Smooth muscle cell (in vitro differentiated cells): ENCODE data around the gene FNDC11. TPM values are rescaled to one million over a fixed set of nuclear protein-coding genes. Genes with fewer than 3 reads are reported as not detected.

Experiments
- DNase-seq: peaks from one replicate; lab custom pipeline; 2025; ENCODE audit not compliant: unreplicated experiment; lab: John Stamatoyannopoulos, UW
- H2AFZ ChIP-seq: fragments of 200-600 bp; sonication (generic); 2 replicates; pipeline ENCODE4 v1.6.0; 2016; ENCODE audit warnings: antibody characterized with exemption, low read depth, mild to moderate bottlenecking
- H3F3A ChIP-seq: fragments of 200-600 bp; sonication (generic); 2 replicates; pipeline ENCODE4 v1.6.0; 2017; ENCODE audit warnings: antibody characterized with exemption, low read depth
- H3K27ac ChIP-seq: fragments of 200-600 bp; sonication (generic); 2 replicates; pipeline ENCODE4 v1.5.1; 2016; ENCODE audit warnings: low read depth, mild to moderate bottlenecking
- H3K27me3 ChIP-seq: fragments of 200-600 bp; sonication (generic); 2 replicates; pipeline ENCODE4 v1.6.1; 2016; ENCODE audit warnings: low read depth, mild to moderate bottlenecking
- H3K36me3 ChIP-seq: fragments of 200-600 bp; sonication (generic); 2 replicates; pipeline ENCODE4 v1.5.1; 2016; ENCODE audit warnings: low read depth
- H3K4me1 ChIP-seq: fragments of 200-600 bp; sonication (generic); 2 replicates; pipeline ENCODE4 v1.5.1; 2016; ENCODE audit warnings: low read depth
- H3K4me2 ChIP-seq: fragments of 200-600 bp; sonication (generic); 2 replicates; pipeline ENCODE4 v1.6.0; 2016; ENCODE audit warnings: mild to moderate bottlenecking
- H3K4me3 ChIP-seq: fragments of 200-600 bp; sonication (generic); 2 replicates; pipeline ENCODE4 v1.5.1; 2016; ENCODE audit warnings: mild to moderate bottlenecking
- H3K79me2 ChIP-seq: fragments of 200-600 bp; sonication (generic); 2 replicates; pipeline ENCODE4 v1.6.0; 2016; ENCODE audit warnings: low read depth, mild to moderate bottlenecking
- H3K9ac ChIP-seq: fragments of 200-600 bp; sonication (generic); 2 replicates; pipeline ENCODE4 v1.6.0; 2016; ENCODE audit warnings: low read depth
- H3K9me3 ChIP-seq: fragments of 200-600 bp; sonication (generic); replicated peaks from 2 replicates; pipeline ENCODE4 v1.5.1; 2016; ENCODE audit warnings: low read depth
- H4K20me1 ChIP-seq: fragments of 200-600 bp; sonication (generic); 2 replicates; pipeline ENCODE4 v1.6.0; 2016; ENCODE audit warnings: low read depth
- WGBS: methylation state at CpG from one replicate; pipeline ENCODE4 v1.1.7; 2016; ENCODE audit warnings: low lambda C conversion rate; 5-methylcytosine and 5-hydroxymethylcytosine counted together
- polyA plus RNA-seq: library from polyadenylated mRNA; unstranded; fragments of >200 nt; fragmentation: Nextera tagmentation; extraction: Ambion mirVana; gene quantifications from 2 replicates; pipeline ENCODE4 v1.2.1, GENCODE V29; 2016
- total RNA-seq: library from RNA; depleted of rRNA; stranded (reverse); fragments of >200 nt; gene quantifications from 2 replicates; pipeline ENCODE4 v1.2.3, GENCODE V29; 2014
- TF ChIP-seq, protein P1 (sequence below): fragments of 200-600 bp; sonication (generic); IDR thresholded peaks from 2 replicates; pipeline ENCODE4 v1.5.1; 2017; ENCODE audit warnings: borderline replicate concordance, mild to moderate bottlenecking, antibody characterized with exemption; ENCODE audit not compliant: insufficient read depth, poor library complexity, severe bottlenecking

FNDC11 gene
- total and polyA plus RNA-seq, 2 experiments from 2014 or later = 0.72 to 3.6 TPM

DNA sequence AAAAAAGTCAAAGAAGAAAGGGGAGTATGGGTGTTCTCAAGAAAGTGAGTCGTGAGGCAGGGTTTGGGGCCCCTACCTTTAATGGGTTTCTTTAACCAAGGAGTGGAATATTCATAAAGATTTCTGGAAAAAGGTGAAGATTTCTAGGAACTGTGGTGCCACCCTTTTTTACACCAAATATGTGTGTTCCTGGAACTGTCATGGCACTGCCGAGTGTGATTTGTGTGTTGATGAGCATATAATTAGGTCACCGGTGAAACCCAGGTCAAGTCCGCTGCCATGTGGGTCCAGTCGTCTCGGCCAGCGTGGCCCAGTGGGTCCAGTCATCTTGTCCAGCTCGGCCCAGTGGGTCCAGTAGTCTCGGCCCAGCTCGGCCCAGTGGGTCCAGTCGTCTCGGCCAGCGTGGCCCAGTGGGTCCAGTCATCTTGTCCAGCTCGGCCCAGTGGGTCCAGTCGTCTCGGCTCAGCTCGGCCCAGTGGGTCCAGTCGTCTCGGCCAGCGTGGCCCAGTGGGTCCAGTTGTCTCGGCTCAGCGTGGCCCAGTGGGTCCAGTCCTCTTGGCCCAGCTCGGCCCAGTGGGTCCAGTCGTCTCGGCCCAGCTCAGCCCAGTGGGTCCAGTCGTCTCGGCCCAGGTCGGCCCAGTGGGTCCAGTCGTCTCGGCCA is 46.7 kb upstream of the FNDC11 start:
- no peak overlapping the region for H3K4me3 ChIP-seq
- DNase-seq = no peak
- H3K9me3 ChIP-seq = no peaks in the 10 kb centered on the region
- H4K20me1 ChIP-seq = no peaks in the 10 kb centered on the region
- H3K27me3 ChIP-seq = no peaks in the 10 kb centered on the region
- no peaks in the 10 kb centered on the region for H3K4me1 ChIP-seq
- H3K27ac ChIP-seq = no peak overlapping the region
- H3K79me2 ChIP-seq = no peaks in the 10 kb centered on the region
- H2AFZ ChIP-seq = no peak overlapping the region
- TF ChIP-seq, protein P1, sequence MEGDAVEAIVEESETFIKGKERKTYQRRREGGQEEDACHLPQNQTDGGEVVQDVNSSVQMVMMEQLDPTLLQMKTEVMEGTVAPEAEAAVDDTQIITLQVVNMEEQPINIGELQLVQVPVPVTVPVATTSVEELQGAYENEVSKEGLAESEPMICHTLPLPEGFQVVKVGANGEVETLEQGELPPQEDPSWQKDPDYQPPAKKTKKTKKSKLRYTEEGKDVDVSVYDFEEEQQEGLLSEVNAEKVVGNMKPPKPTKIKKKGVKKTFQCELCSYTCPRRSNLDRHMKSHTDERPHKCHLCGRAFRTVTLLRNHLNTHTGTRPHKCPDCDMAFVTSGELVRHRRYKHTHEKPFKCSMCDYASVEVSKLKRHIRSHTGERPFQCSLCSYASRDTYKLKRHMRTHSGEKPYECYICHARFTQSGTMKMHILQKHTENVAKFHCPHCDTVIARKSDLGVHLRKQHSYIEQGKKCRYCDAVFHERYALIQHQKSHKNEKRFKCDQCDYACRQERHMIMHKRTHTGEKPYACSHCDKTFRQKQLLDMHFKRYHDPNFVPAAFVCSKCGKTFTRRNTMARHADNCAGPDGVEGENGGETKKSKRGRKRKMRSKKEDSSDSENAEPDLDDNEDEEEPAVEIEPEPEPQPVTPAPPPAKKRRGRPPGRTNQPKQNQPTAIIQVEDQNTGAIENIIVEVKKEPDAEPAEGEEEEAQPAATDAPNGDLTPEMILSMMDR = no peak
- H3F3A ChIP-seq = no peaks in the 10 kb centered on the region
- no peaks in the 10 kb centered on the region for H3K36me3 ChIP-seq
- H3K4me2 ChIP-seq = no peak overlapping the region
- H3K9ac ChIP-seq = no peak overlapping the region
- 93% methylated on average over 30 of the region's 30 CpGs for WGBS

DNA sequence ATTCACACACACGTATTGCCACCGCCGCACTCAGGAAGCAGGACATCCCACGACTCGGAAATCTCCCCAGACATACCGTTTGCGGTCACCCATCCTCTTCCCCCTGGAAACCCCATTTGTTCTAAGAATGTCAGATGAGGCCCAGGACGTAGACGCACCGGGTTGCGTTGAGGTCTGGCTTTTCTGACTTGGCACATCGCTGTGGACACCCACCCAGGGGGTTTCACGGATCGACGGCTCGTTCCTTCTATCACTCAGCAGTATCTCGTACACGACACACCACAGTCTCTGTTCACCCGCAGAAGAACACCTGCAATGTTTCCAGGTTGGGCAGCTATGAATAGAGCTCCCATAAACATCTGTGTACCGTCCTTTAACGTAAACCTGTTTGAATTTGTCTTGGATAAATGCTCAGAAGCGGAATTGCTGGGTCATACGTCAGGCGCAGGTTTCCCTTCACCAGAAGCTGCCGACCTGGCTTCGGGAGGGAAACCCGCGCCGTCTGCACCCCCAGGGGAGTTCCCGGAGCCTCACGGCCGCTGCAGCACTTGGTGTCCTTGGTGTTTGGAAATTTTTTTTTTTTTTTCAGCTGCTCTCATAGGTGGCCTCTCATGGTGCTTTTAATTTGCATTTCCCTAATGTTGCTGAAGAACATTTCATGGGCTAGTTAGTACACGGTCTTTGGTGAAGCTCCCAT is 45.7 kb upstream of the FNDC11 start:
- H3K4me2 ChIP-seq = no peak overlapping the region
- H3K27ac ChIP-seq = no peak overlapping the region
- H4K20me1 ChIP-seq = no peaks in the 10 kb centered on the region
- TF ChIP-seq, protein P1 = no peak
- H2AFZ ChIP-seq = no peak overlapping the region
- H3K9ac ChIP-seq = no peak overlapping the region
- no peaks in the 10 kb centered on the region for H3K27me3 ChIP-seq
- WGBS = 96% methylated on average over 33 of the region's 33 CpGs
- H3K4me1 ChIP-seq = no peaks in the 10 kb centered on the region
- no peaks in the 10 kb centered on the region for H3K9me3 ChIP-seq
- DNase-seq = no peak
- no peaks in the 10 kb centered on the region for H3F3A ChIP-seq
- H3K36me3 ChIP-seq = no peaks in the 10 kb centered on the region
- no peaks in the 10 kb centered on the region for H3K79me2 ChIP-seq
- H3K4me3 ChIP-seq = no peak overlapping the region

DNA sequence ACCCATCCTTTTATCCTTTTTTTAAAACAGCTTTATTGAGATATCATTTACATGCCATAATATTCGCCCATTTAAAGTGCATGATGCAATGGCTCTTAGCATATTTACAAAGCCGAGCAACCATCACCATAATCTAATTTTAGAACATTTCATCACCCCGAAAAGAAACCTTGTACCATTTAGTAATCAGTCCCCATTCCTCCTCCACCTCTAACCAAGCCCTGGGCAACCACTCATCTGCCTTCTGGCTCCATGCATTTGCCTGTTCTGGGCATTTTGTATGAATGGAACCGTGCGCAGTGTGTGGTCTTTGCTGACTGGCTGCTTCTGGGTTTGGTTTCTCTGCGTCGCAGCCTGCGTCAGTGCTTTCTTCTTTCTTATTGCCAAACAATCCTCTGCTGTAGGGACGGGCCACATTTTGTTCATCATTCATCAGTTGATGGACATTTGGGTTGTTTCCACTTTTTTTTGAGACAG is 44.8 kb upstream of the FNDC11 start:
- Histone ChIP-seq H3K9ac (no peak overlapping the region), H3K4me2 (no peak overlapping the region)
- WGBS = 92% methylated on average over 9 of the region's 9 CpGs

More for the DNA sequence above, 44.8 kb upstream of the FNDC11 start:
- no peaks in the 10 kb centered on the region for H3F3A ChIP-seq
- H3K27me3 ChIP-seq = no peaks in the 10 kb centered on the region
- TF ChIP-seq, protein P1 = no peak
- no peaks in the 10 kb centered on the region for H3K79me2 ChIP-seq
- H3K4me3 ChIP-seq = no peak overlapping the region
- H2AFZ ChIP-seq = no peak overlapping the region
- no peaks in the 10 kb centered on the region for H4K20me1 ChIP-seq
- H3K36me3 ChIP-seq = no peaks in the 10 kb centered on the region
- no peak overlapping the region for H3K27ac ChIP-seq
- H3K4me1 ChIP-seq = no peaks in the 10 kb centered on the region
- H3K9me3 ChIP-seq = no peaks in the 10 kb centered on the region
- DNase-seq = no peak
